Activated CD4-positive, CD25-positive, alpha-beta regulatory T cell treated with anti-CD3 and anti-CD28 coated beads, Interleukin-2, amount 50 U/mL, for 16 hours (primary cell): ENCODE results near the gene HAPLN2.
"Not testable (repeated sequence)": the region's sequence is repeated elsewhere in the genome, so short reads cannot be mapped to it uniquely, and the experiment has no call there.

Experiments used
- DNase-seq: peaks from one replicate; pipeline ENCODE4 v3.0.0-alpha.2; 2020; ENCODE audit warnings: low read depth, low spot score

HAPLN2 gene

GRCh38 chr1:156618853-156619581 is at the start of gene HAPLN2:
Gene HAPLN2 (plus strand): TSS chr1:156619415. CDS start chr1:156623491, 4,076 bp downstream.
- no peak for DNase-seq

- DNase-seq, result no peak
Observed at GRCh38 chr1:156571261-156571852, 47.9 kb upstream of the HAPLN2 start.

GRCh38 chr1:156571919-156572662 is 47.1 kb upstream of the HAPLN2 start, which contains the start of gene IQGAP3:
Gene IQGAP3 (minus strand): TSS chr1:156572565. CDS start chr1:156572529, 36 bp downstream.
- peak; percentile 53 for DNase-seq

- no peak for DNase-seq
Observed at GRCh38 chr1:156572663-156573018, 46.6 kb upstream of the HAPLN2 start.

- no peak for DNase-seq
Observed at GRCh38 chr1:156574039-156574633, 45.1 kb upstream of the HAPLN2 start.

- no peak for DNase-seq
Observed at GRCh38 chr1:156577550-156577949, 41.7 kb upstream of the HAPLN2 start.

- DNase-seq, result no peak
Observed at GRCh38 chr1:156578055-156578454, 41.2 kb upstream of the HAPLN2 start.

- no peak for DNase-seq
Observed at GRCh38 chr1:156579472-156579871, 39.7 kb upstream of the HAPLN2 start, which contains the start of gene TTC24. Gene TTC24 (plus strand): TSS chr1:156579723. CDS start chr1:156581365, 1,642 bp downstream.

GRCh38 chr1:156581661-156582387 is 37.4 kb upstream of the HAPLN2 start:
- DNase-seq, result no peak

GRCh38 chr1:156582388-156583017 is 36.7 kb upstream of the HAPLN2 start:
- DNase-seq, result no peak

GRCh38 chr1:156583821-156584622 is 35.2 kb upstream of the HAPLN2 start:
- DNase-seq, result peak; percentile 45

GRCh38 chr1:156584813-156585212 is 34.4 kb upstream of the HAPLN2 start:
- DNase-seq, result no peak

GRCh38 chr1:156586323-156586722 is 32.9 kb upstream of the HAPLN2 start:
- no peak for DNase-seq

GRCh38 chr1:156586892-156587477 is 32.2 kb upstream of the HAPLN2 start:
- no peak for DNase-seq

GRCh38 chr1:156587927-156588326 is 31.3 kb upstream of the HAPLN2 start:
- DNase-seq, result not testable (repeated sequence)

GRCh38 chr1:156589546-156589945 is 29.7 kb upstream of the HAPLN2 start:
- DNase-seq, result no peak

GRCh38 chr1:156590326-156591180 is 28.7 kb upstream of the HAPLN2 start:
- DNase-seq, result no peak

GRCh38 chr1:156591181-156591431 is 28.1 kb upstream of the HAPLN2 start:
- DNase-seq, result no peak
